Activated CD4-positive, CD25-positive, alpha-beta regulatory T cell treated with anti-CD3 and anti-CD28 coated beads, Interleukin-2, amount 50 U/mL, for 16 hours (primary cell): Measurements from ENCODE around the gene GET3.
"Not testable (repeated sequence)": the region's sequence is repeated elsewhere in the genome, so short reads cannot be mapped to it uniquely, and the experiment has no call there.

Source experiments
- DNase-seq: peaks from one replicate; pipeline ENCODE4 v3.0.0-alpha.2; 2020; ENCODE audit warnings: low read depth, low spot score

Gene GET3

GRCh38 chr19:12792051-12792852 is 55.0 kb downstream of the GET3 start:
- peak; percentile 64 for DNase-seq

- DNase-seq, result no peak
Measured at GRCh38 chr19:12792853-12793289, 55.6 kb downstream of the GET3 start.

- DNase-seq, result peak; percentile 84
Measured at GRCh38 chr19:12793290-12794195, 56.2 kb downstream of the GET3 start.

GRCh38 chr19:12794196-12794941 is 57.1 kb downstream of the GET3 start:
- no peak for DNase-seq

GRCh38 chr19:12794971-12795381 is 57.7 kb downstream of the GET3 start:
- DNase-seq, result no peak

GRCh38 chr19:12796146-12797071 is 59.1 kb downstream of the GET3 start:
- DNase-seq, result peak; percentile 61

- DNase-seq, result no peak
Measured at GRCh38 chr19:12797141-12797587, 59.9 kb downstream of the GET3 start.

- DNase-seq, result not testable (repeated sequence)
Measured at GRCh38 chr19:12797607-12798006, 60.3 kb downstream of the GET3 start.
